ENCODE results near the gene TICAM2.

GRCh38 chr5:115627295-115627865 lies 25.1 kb upstream of the TICAM2 start:
- TF ChIP-seq REST (IDR thresholded peaks at IDR 0.05; ENCODE audit: insufficient read depth in 1 of 2, low read depth in 2 of 2, low read length in 2 of 2): no peak
- TF ChIP-seq POLR2AphosphoS5 (IDR thresholded peaks at IDR 0.05; ENCODE audit: low read depth, low read length): no peak
- no peak for TF ChIP-seq TAF1 (IDR thresholded peaks at IDR 0.05; ENCODE audit: borderline replicate concordance, insufficient read depth, low read length)
